K562 (cell line): ENCODE data around the gene IL1RAPL2. TPM values are rescaled to one million over a fixed set of nuclear protein-coding genes. Genes with fewer than 3 reads are reported as not detected.

Source experiments
- ATAC-seq: fragments of 200-7000 bp; cut with Tn5 transposase; 3 replicates; pipeline ENCODE4 v1.9.1; 2020; ENCODE audit warnings: moderate library complexity
- BruUV-seq: library from RNA; stranded (reverse); fragments of 400-500 nt; replicated peaks from 2 replicates; lab custom pipeline; 2021; lab: Mats Ljungman, UMichigan
- CTCF ChIA-PET: fragments of 300-600 bp; formaldehyde crosslinking; extraction: SDS; loops from one replicate; lab custom pipeline; 2021; ENCODE audit warnings: low intra/inter-chr PET ratio; lab: Yijun Ruan, JAX
- POLR2A ChIA-PET: fragments of 300-600, 350-650 bp; sonication (Branson Sonifier 250); formaldehyde crosslinking; extraction: SDS; loops from one replicate; lab custom pipeline; 2021; ENCODE audit warnings: antibody characterized with exemption, inconsistent platforms; lab: Yijun Ruan, JAX
- DNase-seq, 4 experiments: peaks; one replicate each; pipeline versions ENCODE4 v3.0.0 to v3.0.0-alpha.2; 2011 to 2018; ENCODE audit warnings: low spot score in 3 of 4, mixed read lengths in 3 of 4; ENCODE audit errors: extremely low read depth in 1 of 4
- FAIRE-seq: peaks from 2 replicates; lab custom pipeline; 2011; peaks lifted over from hg19 to GRCh38; lab: Jason Lieb, UNC
- H2AFZ ChIP-seq: 2 replicates; pipeline ENCODE4 v1.6.0; 2011; ENCODE audit warnings: low read depth, low read length, control low read depth, inconsistent platforms
- H3K27ac ChIP-seq: fragments of 200-600 bp; 3 replicates; pipeline ENCODE4 v1.8.0; 2011; ENCODE audit warnings: low read depth, mild to moderate bottlenecking, control low read depth, inconsistent platforms, low read length, moderate library complexity, mixed read lengths; ENCODE audit errors: extremely low read depth
- H3K27me3 ChIP-seq, 2 experiments: fragments of 300-600 bp in 1 of 2; 2 replicates in 1 of 2; 3 replicates in 1 of 2; pipeline versions ENCODE4 v1.6.0 to v1.8.0; 2011; ENCODE audit warnings: inconsistent platforms in 2 of 2, low read length in 2 of 2, mild to moderate bottlenecking in 1 of 2, mixed read lengths in 1 of 2, moderate library complexity in 1 of 2; ENCODE audit not compliant: control insufficient read depth in 2 of 2, insufficient read depth in 2 of 2
- H3K36me3 ChIP-seq: fragments of 300-600 bp; 3 replicates; pipeline ENCODE4 v1.8.0; 2011; ENCODE audit warnings: mild to moderate bottlenecking, low read length, inconsistent platforms; ENCODE audit not compliant: control insufficient read depth, insufficient read depth
- H3K4me1 ChIP-seq, 2 experiments: fragments of 200-600 bp in 1 of 2; replicated peaks in 1 of 2; 2 replicates in 1 of 2; 3 replicates in 1 of 2; pipeline versions ENCODE4 v1.5.1 to v1.8.0; 2011; ENCODE audit warnings: inconsistent platforms in 2 of 2, low read length in 2 of 2, mild to moderate bottlenecking in 1 of 2, mixed read lengths in 1 of 2, moderate library complexity in 1 of 2; ENCODE audit not compliant: control insufficient read depth in 2 of 2, insufficient read depth in 2 of 2
- H3K4me2 ChIP-seq: 2 replicates; pipeline ENCODE4 v1.6.1; 2011; ENCODE audit warnings: low read length, control low read depth, inconsistent platforms, mixed read lengths; ENCODE audit not compliant: insufficient read depth
- H3K4me3 ChIP-seq: fragments of 200-600 bp; sonication (generic), shearing (Covaris generic); 2 replicates; pipeline ENCODE4 v1.5.1; 2016; ENCODE audit warnings: control low read depth, inconsistent platforms
- H3K79me2 ChIP-seq: fragments of 200-600 bp; 3 replicates; pipeline ENCODE4 v1.8.0; 2011; ENCODE audit warnings: low read length, inconsistent platforms; ENCODE audit not compliant: control insufficient read depth, insufficient read depth
- H3K9ac ChIP-seq, 2 experiments: 2 replicates each; pipeline versions ENCODE4 v1.6.0 to v1.6.1; 2011; ENCODE audit warnings: low read depth in 2 of 2, low read length in 2 of 2, control low read depth in 1 of 2, inconsistent platforms in 1 of 2, mild to moderate bottlenecking in 1 of 2, mixed read lengths in 1 of 2; ENCODE audit not compliant: insufficient read depth in 1 of 2
- H3K9me1 ChIP-seq: one replicate; pipeline ENCODE4 v1.6.0; 2011; ENCODE audit warnings: inconsistent platforms, mild to moderate bottlenecking, low read length, moderate library complexity; ENCODE audit not compliant: control insufficient read depth, insufficient read depth
- H3K9me3 ChIP-seq: replicated peaks from 2 replicates; pipeline ENCODE4 v1.5.1; 2011; ENCODE audit warnings: low read depth, low read length, inconsistent platforms; ENCODE audit not compliant: control insufficient read depth, insufficient read depth
- H4K20me1 ChIP-seq: replicated peaks from 2 replicates; pipeline ENCODE4 v1.6.1; 2011; ENCODE audit warnings: low read length, inconsistent platforms, mixed read lengths; ENCODE audit not compliant: control insufficient read depth, insufficient read depth
- ARID1B ChIP-seq: fragments of 450-650 bp; IDR thresholded peaks from 2 replicates; pipeline ENCODE4 v1.6.1; 2016; ENCODE audit warnings: antibody characterized with exemption, mild to moderate bottlenecking, inconsistent platforms
- DPF2 ChIP-seq: fragments of 450-650 bp; IDR thresholded peaks from 2 replicates; pipeline ENCODE4 v1.6.1; 2016
- E2F3 ChIP-seq: fragments of 250-450 bp; sonication (Bioruptor Pico); IDR thresholded peaks from 2 replicates; pipeline ENCODE4 v1.4.0; 2020; ENCODE audit warnings: mild to moderate bottlenecking
- MEIS2 ChIP-seq: fragments of 450-650 bp; IDR thresholded peaks from 2 replicates; pipeline ENCODE4 v1.6.1; 2014; ENCODE audit warnings: mild to moderate bottlenecking; ENCODE audit not compliant: partially characterized antibody
- SMC3 ChIP-seq: conservative IDR thresholded peaks from 2 replicates; pipeline ENCODE4 v1.6.1; 2011; ENCODE audit warnings: low read depth, low read length, improper control_type of control experiment; ENCODE audit not compliant: insufficient read depth
- TFAM ChIP-seq: fragments of 250-450 bp; sonication (Bioruptor Pico); conservative IDR thresholded peaks from 2 replicates; pipeline ENCODE4 v1.5.0; 2021; ENCODE audit warnings: mild to moderate bottlenecking, moderate library complexity
- XRCC5 ChIP-seq: fragments of 200-400 bp; formaldehyde crosslinking; IDR thresholded peaks from 2 replicates; pipeline ENCODE4 v1.6.1; 2017; ENCODE audit warnings: low read depth, mild to moderate bottlenecking, low read length
- ZNF140 ChIP-seq: fragments of 250-450 bp; sonication (Bioruptor Pico); IDR thresholded peaks from 2 replicates; pipeline ENCODE4 v1.8.0; 2021; ENCODE audit warnings: moderate library complexity, mild to moderate bottlenecking, inconsistent platforms
- ZNF3 ChIP-seq: fragments of 250-450 bp; sonication (Bioruptor Pico); IDR thresholded peaks from 2 replicates; pipeline ENCODE4 v1.5.0; 2021; ENCODE audit warnings: mild to moderate bottlenecking, moderate library complexity
- WGBS: fragments of 100-300 bp; shearing (Covaris generic); methylation state at CpG from one replicate; pipeline ENCODE4 v1.1.6; 2016; ENCODE audit warnings: low coverage, mixed read lengths; ENCODE audit not compliant: insufficient coverage; ENCODE audit errors: missing lambda C conversion rate; 5-methylcytosine and 5-hydroxymethylcytosine counted together
- in situ Hi-C: fragments of 300-500 bp; cut with MboI; formaldehyde crosslinking; loops from 4 replicates; pipeline ENCODE4 v1.15.0; 2018; ENCODE audit warnings: inconsistent platforms, mixed read lengths
- intact Hi-C: fragments of 100-400 bp; cut with micrococcal nuclease; formaldehyde crosslinking; loops from 2 replicates; pipeline ENCODE4 v1.14.2; 2022
- polyA plus RNA-seq, 8 experiments: library from polyadenylated mRNA; depleted of rRNA in 4 of 8; stranded (reverse) in 5 of 8; unstranded in 3 of 8; fragments of >200 nt; fragmentation: Nextera tagmentation in 2 of 8; fragmentation: Illumina TruSeq in 1 of 8; extraction: Ambion mirVana in 2 of 8; extraction: Trizol in 1 of 8; gene quantifications; 2 replicates each; pipeline versions ENCODE4 v1.2.1 to v1.2.3, GENCODE V29; 2011 to 2014; ENCODE audit warnings: inconsistent platforms in 1 of 8, missing spikeins in 1 of 8
- total RNA-seq, 7 experiments: library from RNA; depleted of rRNA in 6 of 7; stranded (reverse); fragments of >200 nt in 6 of 7; fragmentation: Illumina TruSeq in 2 of 7; extraction: Trizol in 2 of 7; gene quantifications; 2 replicates each; pipeline versions ENCODE4 v1.2.1 to v1.2.3, GENCODE V29; 2011 to 2021; ENCODE audit warnings: low replicate concordance in 1 of 7
- TF ChIP-seq, protein P1 (sequence below), 3 experiments: IDR thresholded peaks in 2 of 3; conservative IDR thresholded peaks in 1 of 3; 2 replicates each; pipeline ENCODE4 v1.5.1; 2011 to 2012; ENCODE audit warnings: low read length in 3 of 3, mild to moderate bottlenecking in 3 of 3, control low read depth in 2 of 3, improper control_type of control experiment in 1 of 3, inconsistent platforms in 1 of 3, low read depth in 1 of 3, mixed read lengths in 1 of 3, moderate library complexity in 1 of 3; ENCODE audit not compliant: insufficient read depth in 2 of 3
- TF ChIP-seq, protein P2 (sequence below), 2 experiments: fragments of 450-650 bp; formaldehyde crosslinking in 1 of 2; IDR thresholded peaks; 2 replicates each; pipeline versions ENCODE4 v1.4.0 to v1.6.1; 2014 to 2020; ENCODE audit warnings: mild to moderate bottlenecking in 2 of 2, borderline replicate concordance in 1 of 2, low read depth in 1 of 2
- TF ChIP-seq, protein P3 (sequence below): sonication (generic); formaldehyde crosslinking; IDR thresholded peaks from 2 replicates; pipeline ENCODE4 v1.8.0; 2022; ENCODE audit warnings: missing genetic modification reagents, mild to moderate bottlenecking, moderate library complexity, borderline replicate concordance

The IL1RAPL2 gene
- total and polyA plus RNA-seq, 9 of the 15 experiments (the other 6 are each of a cell fraction or from before 2014, with no cell fraction given) = not detected

DNA sequence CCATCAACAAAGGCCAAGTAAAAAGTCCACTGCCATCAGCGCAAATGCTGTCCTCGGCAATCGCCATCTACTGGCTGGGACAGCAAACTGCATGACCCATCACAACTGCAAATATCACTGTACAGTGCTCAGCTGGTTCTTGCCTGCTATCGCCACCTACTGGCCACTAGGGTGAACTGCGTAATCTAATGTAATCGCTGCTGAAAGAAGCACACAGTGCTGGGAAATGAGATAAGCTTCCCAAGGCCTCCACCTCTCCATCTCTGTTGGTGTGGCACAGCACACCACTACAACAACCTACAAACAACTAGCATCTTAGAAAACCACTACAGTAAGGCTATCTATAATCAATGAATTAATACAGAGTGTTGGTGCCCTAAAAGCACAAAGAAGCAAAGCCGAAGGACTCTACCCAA lies 356.2 kb downstream of the IL1RAPL2 start:
- H3K27ac ChIP-seq = no peak overlapping the region
- 10% methylated on average over 7 of the region's 7 CpGs for WGBS
- intact Hi-C loops = loop anchor here (5.0 kb wide), 2 partner anchors 355 to 440 kb away; partner anchors contain the start of gene IL1RAPL2
- H3K9me1 ChIP-seq = no peaks in the 10 kb centered on the region
- CTCF ChIA-PET = no interaction called here
- no peak overlapping the region for H3K4me2 ChIP-seq
- H3K4me3 ChIP-seq = no peak overlapping the region
- H3K36me3 ChIP-seq = no peaks in the 10 kb centered on the region
- in situ Hi-C loops = no loop called here
- FAIRE-seq (peak; percentile 95), ATAC-seq (peak; percentile 98), DNase-seq (peak; percentile 67 to 77 (median 71))
- no peaks in the 10 kb centered on the region for H3K9me3 ChIP-seq
- BruUV-seq = no TSS peak
- no peaks in the 10 kb centered on the region for H3K4me1 ChIP-seq
- H3K79me2 ChIP-seq = no peaks in the 10 kb centered on the region
- POLR2A ChIA-PET = no interaction called here
- H2AFZ ChIP-seq = no peak overlapping the region
- no peaks in the 10 kb centered on the region for H4K20me1 ChIP-seq
- no peak overlapping the region for H3K9ac ChIP-seq
- no peaks in the 10 kb centered on the region for H3K27me3 ChIP-seq
- no peak for TF ChIP-seq E2F3 (CRISPR knock-in tag)
- TF ChIP-seq ARID1B = peak; percentile 66
- TF ChIP-seq ZNF140 (CRISPR knock-in tag) = no peak
- TF ChIP-seq, protein P1, sequence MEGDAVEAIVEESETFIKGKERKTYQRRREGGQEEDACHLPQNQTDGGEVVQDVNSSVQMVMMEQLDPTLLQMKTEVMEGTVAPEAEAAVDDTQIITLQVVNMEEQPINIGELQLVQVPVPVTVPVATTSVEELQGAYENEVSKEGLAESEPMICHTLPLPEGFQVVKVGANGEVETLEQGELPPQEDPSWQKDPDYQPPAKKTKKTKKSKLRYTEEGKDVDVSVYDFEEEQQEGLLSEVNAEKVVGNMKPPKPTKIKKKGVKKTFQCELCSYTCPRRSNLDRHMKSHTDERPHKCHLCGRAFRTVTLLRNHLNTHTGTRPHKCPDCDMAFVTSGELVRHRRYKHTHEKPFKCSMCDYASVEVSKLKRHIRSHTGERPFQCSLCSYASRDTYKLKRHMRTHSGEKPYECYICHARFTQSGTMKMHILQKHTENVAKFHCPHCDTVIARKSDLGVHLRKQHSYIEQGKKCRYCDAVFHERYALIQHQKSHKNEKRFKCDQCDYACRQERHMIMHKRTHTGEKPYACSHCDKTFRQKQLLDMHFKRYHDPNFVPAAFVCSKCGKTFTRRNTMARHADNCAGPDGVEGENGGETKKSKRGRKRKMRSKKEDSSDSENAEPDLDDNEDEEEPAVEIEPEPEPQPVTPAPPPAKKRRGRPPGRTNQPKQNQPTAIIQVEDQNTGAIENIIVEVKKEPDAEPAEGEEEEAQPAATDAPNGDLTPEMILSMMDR (IDR thresholded peaks at IDR 0.05 in 2 of 3, conservative IDR thresholded peaks at IDR 0.05 in 1 of 3; ENCODE audit: insufficient read depth in 2 of 3, low read depth in 1 of 3, low read length in 3 of 3) = peak; percentile 95 to 99 (median 98)
- TF ChIP-seq, protein P2, sequence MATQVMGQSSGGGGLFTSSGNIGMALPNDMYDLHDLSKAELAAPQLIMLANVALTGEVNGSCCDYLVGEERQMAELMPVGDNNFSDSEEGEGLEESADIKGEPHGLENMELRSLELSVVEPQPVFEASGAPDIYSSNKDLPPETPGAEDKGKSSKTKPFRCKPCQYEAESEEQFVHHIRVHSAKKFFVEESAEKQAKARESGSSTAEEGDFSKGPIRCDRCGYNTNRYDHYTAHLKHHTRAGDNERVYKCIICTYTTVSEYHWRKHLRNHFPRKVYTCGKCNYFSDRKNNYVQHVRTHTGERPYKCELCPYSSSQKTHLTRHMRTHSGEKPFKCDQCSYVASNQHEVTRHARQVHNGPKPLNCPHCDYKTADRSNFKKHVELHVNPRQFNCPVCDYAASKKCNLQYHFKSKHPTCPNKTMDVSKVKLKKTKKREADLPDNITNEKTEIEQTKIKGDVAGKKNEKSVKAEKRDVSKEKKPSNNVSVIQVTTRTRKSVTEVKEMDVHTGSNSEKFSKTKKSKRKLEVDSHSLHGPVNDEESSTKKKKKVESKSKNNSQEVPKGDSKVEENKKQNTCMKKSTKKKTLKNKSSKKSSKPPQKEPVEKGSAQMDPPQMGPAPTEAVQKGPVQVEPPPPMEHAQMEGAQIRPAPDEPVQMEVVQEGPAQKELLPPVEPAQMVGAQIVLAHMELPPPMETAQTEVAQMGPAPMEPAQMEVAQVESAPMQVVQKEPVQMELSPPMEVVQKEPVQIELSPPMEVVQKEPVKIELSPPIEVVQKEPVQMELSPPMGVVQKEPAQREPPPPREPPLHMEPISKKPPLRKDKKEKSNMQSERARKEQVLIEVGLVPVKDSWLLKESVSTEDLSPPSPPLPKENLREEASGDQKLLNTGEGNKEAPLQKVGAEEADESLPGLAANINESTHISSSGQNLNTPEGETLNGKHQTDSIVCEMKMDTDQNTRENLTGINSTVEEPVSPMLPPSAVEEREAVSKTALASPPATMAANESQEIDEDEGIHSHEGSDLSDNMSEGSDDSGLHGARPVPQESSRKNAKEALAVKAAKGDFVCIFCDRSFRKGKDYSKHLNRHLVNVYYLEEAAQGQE (IDR thresholded peaks at IDR 0.05; ENCODE audit: borderline replicate concordance) = peak; percentile 31; the same call in 1 of the 2 replicates
- TF ChIP-seq, protein P2 (CRISPR knock-in tag; IDR thresholded peaks at IDR 0.05; ENCODE audit: low read depth) = no peak
- TF ChIP-seq, protein P3, sequence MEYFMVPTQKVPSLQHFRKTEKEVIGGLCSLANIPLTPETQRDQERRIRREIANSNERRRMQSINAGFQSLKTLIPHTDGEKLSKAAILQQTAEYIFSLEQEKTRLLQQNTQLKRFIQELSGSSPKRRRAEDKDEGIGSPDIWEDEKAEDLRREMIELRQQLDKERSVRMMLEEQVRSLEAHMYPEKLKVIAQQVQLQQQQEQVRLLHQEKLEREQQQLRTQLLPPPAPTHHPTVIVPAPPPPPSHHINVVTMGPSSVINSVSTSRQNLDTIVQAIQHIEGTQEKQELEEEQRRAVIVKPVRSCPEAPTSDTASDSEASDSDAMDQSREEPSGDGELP (CRISPR knock-in tag) = peak; percentile 87
- TF ChIP-seq MEIS2 = peak; percentile 80
- TF ChIP-seq TFAM (CRISPR knock-in tag) = no peak
- 0 out of 2 replicates have a peak, but pooled peaks have one; percentile 26 for TF ChIP-seq DPF2
- peak; percentile 81 for TF ChIP-seq XRCC5
- TF ChIP-seq ZNF3 (CRISPR knock-in tag) = no peak
- peak; percentile 72 for TF ChIP-seq SMC3
